HUDEP-2 (cell line): ENCODE results near the gene NCF4.

Experiments used
- DNase-seq, 76 experiments: peaks; one replicate each; lab custom pipeline; 2025; ENCODE audit not compliant: unreplicated experiment in 76 of 76; lab: John Stamatoyannopoulos, UW

NCF4 gene

GRCh38 chr22:36918586-36919284 is 57.9 kb downstream of the NCF4 start:
- DNase-seq, result no peak

GRCh38 chr22:36921309-36922104 is 60.7 kb downstream of the NCF4 start:
- peak in 2 of 76 experiments; percentile 7 to 19 for DNase-seq

DNA sequence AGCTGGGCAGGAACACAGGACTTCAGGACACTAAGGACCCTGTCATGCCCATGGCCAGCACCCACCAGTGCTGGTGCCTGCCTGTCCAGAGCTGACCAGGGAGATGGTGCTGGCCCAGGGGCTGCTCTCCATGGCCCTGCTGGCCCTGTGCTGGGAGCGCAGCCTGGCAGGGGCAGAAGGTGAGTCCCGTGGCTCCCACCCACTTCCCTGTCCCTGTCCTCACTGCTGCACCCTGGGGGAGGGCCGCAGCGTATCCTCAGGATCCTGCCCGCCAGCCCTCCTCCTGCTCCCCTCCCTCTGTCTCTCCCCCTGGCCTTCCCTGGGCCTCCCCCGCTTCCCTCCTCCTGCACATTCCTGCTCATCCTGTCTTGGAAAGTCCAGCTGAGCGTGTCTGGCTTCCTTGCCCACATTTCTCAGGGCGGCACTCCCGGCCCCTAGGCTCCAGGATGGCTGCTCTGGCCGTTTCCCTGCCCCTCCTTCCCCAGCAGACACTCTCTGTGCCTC is 61.4 kb downstream of the NCF4 start:
- no peak for DNase-seq

DNA sequence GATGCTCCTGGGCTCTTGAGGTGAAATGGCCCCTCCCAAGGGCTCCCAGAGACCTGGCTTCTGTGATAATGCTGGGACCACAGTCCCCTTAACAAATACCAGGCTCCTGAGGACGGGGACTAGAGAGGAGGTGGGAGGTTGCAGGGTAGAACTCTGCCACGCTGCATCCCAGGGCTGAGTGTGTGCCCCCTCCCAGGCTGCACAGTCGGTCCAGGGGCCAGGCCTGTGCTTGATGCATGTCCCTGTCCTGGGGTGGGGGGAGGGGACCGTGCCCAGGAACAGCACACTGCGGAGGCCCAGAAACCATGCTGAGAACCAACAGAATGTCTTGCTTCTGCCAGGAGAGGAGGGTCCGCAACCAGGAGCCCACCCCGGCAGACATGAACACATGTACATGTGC is 61.9 kb downstream of the NCF4 start:
- no peak for DNase-seq

- DNase-seq, result no peak
These were observed 62.5 kb downstream of the NCF4 start for GRCh38 chr22:36923131-36923788.

DNA sequence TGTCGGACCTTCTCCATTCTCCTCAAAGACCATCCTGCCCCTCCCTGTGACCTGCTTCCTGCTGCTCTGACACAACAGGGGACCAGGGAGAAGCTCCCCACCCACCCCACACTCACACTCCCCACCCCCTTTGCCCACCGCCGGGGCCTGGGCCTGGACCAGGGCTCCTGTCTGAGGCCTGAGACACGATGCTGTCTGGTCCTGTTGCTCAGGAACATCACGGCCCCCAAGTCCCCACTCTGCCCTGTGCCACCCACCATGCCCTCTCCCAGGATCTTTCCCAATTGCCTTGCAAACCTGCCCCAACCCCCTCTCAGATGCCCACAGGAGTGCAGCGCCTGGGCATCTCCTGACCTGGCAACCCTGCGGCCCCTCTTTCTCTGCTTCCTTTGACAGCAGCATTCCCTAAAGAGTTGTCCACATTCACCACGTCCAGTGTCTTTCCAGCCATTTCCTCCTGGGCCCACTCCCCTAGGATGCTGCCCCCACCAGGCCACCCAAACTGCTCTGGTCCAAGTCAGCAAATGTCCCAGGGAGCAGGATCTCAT is 63.4 kb downstream of the NCF4 start:
- no peak for DNase-seq

DNA sequence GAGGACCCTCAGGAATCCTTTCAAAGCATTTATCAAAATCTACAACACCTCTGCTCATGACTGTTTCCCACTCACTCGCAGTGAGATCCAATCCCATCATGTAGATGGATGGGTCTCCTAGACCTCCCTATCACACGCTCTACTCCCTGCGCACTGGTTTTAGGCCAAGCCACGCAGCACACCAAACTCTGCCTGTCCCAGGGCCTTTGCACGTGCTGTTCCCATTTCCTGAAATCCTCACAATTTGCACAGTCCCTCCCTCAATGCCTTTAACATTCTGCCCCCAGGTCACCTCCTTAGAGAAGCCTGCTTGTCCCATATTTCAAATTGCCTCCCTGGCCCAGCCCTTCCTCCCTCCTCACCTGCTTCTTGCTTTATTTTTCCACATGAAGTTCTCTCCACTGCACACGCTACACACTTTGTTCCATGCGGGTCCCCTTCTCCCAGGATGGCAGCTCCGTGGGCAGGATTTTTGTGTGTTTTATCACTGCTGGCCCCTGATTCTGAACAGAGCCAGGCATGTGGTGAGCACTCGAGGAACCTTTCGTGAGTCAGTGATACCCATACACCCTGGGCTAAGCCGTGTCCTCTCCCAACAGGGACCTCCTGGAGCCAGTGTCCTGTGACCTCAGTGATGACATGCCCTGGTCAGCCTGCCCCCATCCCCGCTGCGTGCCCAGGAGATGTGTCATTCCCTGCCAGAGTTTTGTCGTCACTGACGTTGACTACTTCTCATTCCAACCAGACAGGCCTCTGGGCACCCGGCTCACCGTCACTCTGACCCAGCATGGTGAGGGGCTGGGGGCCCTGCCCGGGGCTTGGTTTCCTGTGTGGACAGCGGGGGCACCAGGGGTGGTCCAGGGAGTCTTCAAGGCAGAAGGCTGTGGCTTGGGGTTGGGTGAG is 64.8 kb downstream of the NCF4 start:
- no peak for DNase-seq

DNA sequence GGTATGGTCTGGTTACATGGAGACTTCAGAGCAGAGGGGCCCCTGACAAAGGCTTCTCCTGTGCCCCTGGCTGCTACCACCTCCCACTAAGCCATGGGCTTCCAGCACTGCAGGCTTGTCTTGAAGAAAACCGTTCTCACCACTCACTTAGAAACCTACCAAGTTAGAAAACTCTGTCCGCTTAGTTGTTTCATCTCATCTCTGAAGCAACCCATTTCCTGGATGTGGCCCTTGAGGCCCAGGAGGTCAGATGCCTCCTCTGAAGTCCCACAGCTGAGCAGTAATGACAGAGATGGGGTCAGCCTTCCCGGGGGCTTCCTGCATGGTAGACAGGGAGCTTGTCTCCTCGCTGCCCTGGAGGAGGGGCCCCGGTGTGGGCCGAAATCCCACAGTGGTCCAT is 65.5 kb downstream of the NCF4 start:
- DNase-seq, result no peak

GRCh38 chr22:36926721-36927435 is 66.1 kb downstream of the NCF4 start:
- no peak for DNase-seq
